HEK293 (cell line): ENCODE measurements around the gene HMSD.
"Not testable (repeated sequence)": the region's sequence is repeated elsewhere in the genome, so short reads cannot be mapped to it uniquely, and the experiment has no call there.

Source experiments
- CTCF ChIA-PET: fragments of 350-600 bp; formaldehyde crosslinking; extraction: SDS; loops from one replicate; lab custom pipeline; 2021; ENCODE audit warnings: antibody characterized with exemption; lab: Yijun Ruan, JAX
- POLR2A ChIA-PET: fragments of 300-600 bp; formaldehyde crosslinking; extraction: SDS; loops from one replicate; lab custom pipeline; 2020; ENCODE audit warnings: antibody characterized with exemption, inconsistent platforms; lab: Yijun Ruan, JAX
- H3K27ac ChIP-seq: fragments of 200-500 bp; sonication (Bioruptor generic); 2 replicates; pipeline ENCODE4 v1.5.1; 2014; ENCODE audit warnings: low read depth, low read length, control low read depth, inconsistent platforms; ENCODE audit errors: extremely low read depth
- H3K36me3 ChIP-seq, 2 experiments: fragments of 200-500 bp in 1 of 2; sonication (Bioruptor generic) in 1 of 2; 1 replicate in 1 of 2; 2 replicates in 1 of 2; pipeline ENCODE4 v1.5.1; 2014 to 2017; ENCODE audit warnings: inconsistent platforms in 2 of 2, low read length in 2 of 2; ENCODE audit not compliant: control insufficient read depth in 2 of 2, insufficient read depth in 1 of 2
- H3K4me1 ChIP-seq: fragments of 200-500 bp; sonication (Bioruptor generic); 2 replicates; pipeline ENCODE4 v1.5.1; 2014; ENCODE audit warnings: mild to moderate bottlenecking, low read length, inconsistent platforms; ENCODE audit not compliant: control insufficient read depth, insufficient read depth
- H3K4me3 ChIP-seq: 2 replicates; pipeline ENCODE4 v1.5.1; 2011; ENCODE audit warnings: low read depth, mild to moderate bottlenecking, control low read depth, low read length, moderate library complexity
- H3K9me3 ChIP-seq: fragments of 200-500 bp; sonication (Bioruptor generic); 2 replicates; pipeline ENCODE4 v1.5.1; 2014; ENCODE audit warnings: low read depth, low read length, inconsistent platforms; ENCODE audit not compliant: control insufficient read depth, insufficient read depth
- EGR2 ChIP-seq: fragments of 450-650 bp; formaldehyde crosslinking; IDR thresholded peaks from 2 replicates; pipeline ENCODE4 v1.5.1; 2016; ENCODE audit warnings: low read depth, missing biosample characterization, missing genetic modification characterization
- GLI2 ChIP-seq: fragments of 450-650 bp; formaldehyde crosslinking; IDR thresholded peaks from 2 replicates; pipeline ENCODE4; 2017; ENCODE audit warnings: missing biosample characterization, missing genetic modification characterization, low read depth, borderline replicate concordance
- GLIS1 ChIP-seq: fragments of 450-650 bp; formaldehyde crosslinking; IDR thresholded peaks from 2 replicates; pipeline ENCODE4 v1.5.1; 2016; ENCODE audit warnings: missing biosample characterization, missing genetic modification characterization
- HOXD13 ChIP-seq: sonication (generic); formaldehyde crosslinking; IDR thresholded peaks from 2 replicates; pipeline ENCODE4 v1.8.0; 2022; ENCODE audit warnings: missing genetic modification reagents, borderline replicate concordance
- KLF10 ChIP-seq: fragments of 450-650 bp; IDR thresholded peaks from 2 replicates; pipeline ENCODE4 v1.5.1; 2018; ENCODE audit warnings: missing biosample characterization, mild to moderate bottlenecking, missing genetic modification characterization
- KLF9 ChIP-seq: fragments of 450-650 bp; formaldehyde crosslinking; IDR thresholded peaks from 2 replicates; pipeline ENCODE4 v1.5.1; 2016; ENCODE audit warnings: missing biosample characterization, missing genetic modification characterization, low read depth
- OSR2 ChIP-seq: fragments of 450-650 bp; formaldehyde crosslinking; IDR thresholded peaks from 2 replicates; pipeline ENCODE4 v1.5.1; 2016; ENCODE audit warnings: missing biosample characterization, missing genetic modification characterization
- PRDM1 ChIP-seq: fragments of 450-650 bp; formaldehyde crosslinking; IDR thresholded peaks from 2 replicates; pipeline ENCODE4; 2016; ENCODE audit warnings: missing biosample characterization, missing genetic modification characterization
- TRIM28 ChIP-seq: IDR thresholded peaks from 2 replicates; pipeline ENCODE4 v1.6.1; 2011; ENCODE audit warnings: low read length, control low read depth, borderline replicate concordance
- ZBTB48 ChIP-seq: fragments of 450-650 bp; formaldehyde crosslinking; IDR thresholded peaks from 2 replicates; pipeline ENCODE4 v1.5.1; 2016; ENCODE audit warnings: missing biosample characterization, missing genetic modification characterization
- ZFP3 ChIP-seq: fragments of 450-650 bp; formaldehyde crosslinking; IDR thresholded peaks from 2 replicates; pipeline ENCODE4 v1.5.1; 2016; ENCODE audit warnings: low read depth, missing biosample characterization, missing genetic modification characterization
- ZFP41 ChIP-seq: fragments of 450-650 bp; formaldehyde crosslinking; IDR thresholded peaks from 2 replicates; pipeline ENCODE4 v1.5.1; 2016; ENCODE audit warnings: missing biosample characterization, missing genetic modification characterization, borderline replicate concordance
- ZNF155 ChIP-seq: fragments of 450-650 bp; formaldehyde crosslinking; IDR thresholded peaks from 2 replicates; pipeline ENCODE4 v1.5.1; 2016; ENCODE audit warnings: missing biosample characterization, missing genetic modification characterization
- ZNF274 ChIP-seq, 2 experiments: fragments of 200-500 bp in 1 of 2; fragments of 450-650 bp in 1 of 2; sonication (Bioruptor generic) in 1 of 2; formaldehyde crosslinking in 1 of 2; IDR thresholded peaks; 2 replicates each; pipeline versions ENCODE4 v1.5.1 to v1.6.1; 2014 to 2016; ENCODE audit warnings: borderline replicate concordance in 1 of 2, inconsistent platforms in 1 of 2, low read length in 1 of 2, missing biosample characterization in 1 of 2, missing genetic modification characterization in 1 of 2
- ZNF354C ChIP-seq: fragments of 450-650 bp; formaldehyde crosslinking; IDR thresholded peaks from 2 replicates; pipeline ENCODE4 v1.5.1; 2016; ENCODE audit warnings: missing biosample characterization, missing genetic modification characterization, low read depth, borderline replicate concordance
- ZNF391 ChIP-seq: fragments of 450-650 bp; formaldehyde crosslinking; IDR thresholded peaks from 2 replicates; pipeline ENCODE4 v1.5.1; 2016; ENCODE audit warnings: low read depth, missing biosample characterization, missing genetic modification characterization, borderline replicate concordance
- ZNF404 ChIP-seq: fragments of 450-650 bp; formaldehyde crosslinking; IDR thresholded peaks from 2 replicates; pipeline ENCODE4 v1.5.1; 2017; ENCODE audit warnings: missing biosample characterization, missing genetic modification characterization
- ZNF416 ChIP-seq: fragments of 450-650 bp; formaldehyde crosslinking; IDR thresholded peaks from 2 replicates; pipeline ENCODE4 v1.5.1; 2016; ENCODE audit warnings: missing biosample characterization, missing genetic modification characterization
- ZNF521 ChIP-seq: fragments of 450-650 bp; formaldehyde crosslinking; IDR thresholded peaks from 2 replicates; pipeline ENCODE4 v1.5.1; 2017; ENCODE audit warnings: missing biosample characterization, mild to moderate bottlenecking, missing genetic modification characterization
- ZNF558 ChIP-seq: fragments of 450-650 bp; formaldehyde crosslinking; IDR thresholded peaks from 2 replicates; pipeline ENCODE4 v1.5.1; 2016; ENCODE audit warnings: missing biosample characterization, missing genetic modification characterization
- ZNF629 ChIP-seq: fragments of 450-650 bp; formaldehyde crosslinking; IDR thresholded peaks from 2 replicates; pipeline ENCODE4 v1.5.1; 2017; ENCODE audit warnings: missing biosample characterization, missing genetic modification characterization
- ZNF658 ChIP-seq: fragments of 450-650 bp; formaldehyde crosslinking; IDR thresholded peaks from 2 replicates; pipeline ENCODE4; 2016; ENCODE audit warnings: missing biosample characterization, missing genetic modification characterization
- TF ChIP-seq, protein P1 (sequence below): fragments of 450-650 bp; formaldehyde crosslinking; IDR thresholded peaks from 2 replicates; pipeline ENCODE4 v1.5.1; 2016; ENCODE audit warnings: missing biosample characterization, missing genetic modification characterization
- TF ChIP-seq, protein P2 (sequence below): fragments of 450-650 bp; formaldehyde crosslinking; IDR thresholded peaks from 2 replicates; pipeline ENCODE4 v1.5.1; 2017; ENCODE audit warnings: missing biosample characterization, missing genetic modification characterization
- TF ChIP-seq, protein P3 (sequence below): fragments of 450-650 bp; formaldehyde crosslinking; IDR thresholded peaks from 2 replicates; pipeline ENCODE4 v1.5.1; 2016; ENCODE audit warnings: missing biosample characterization, missing genetic modification characterization, borderline replicate concordance
- TF ChIP-seq, protein P4 (sequence below): fragments of 450-650 bp; formaldehyde crosslinking; IDR thresholded peaks from 2 replicates; pipeline ENCODE4 v1.5.1; 2016; ENCODE audit warnings: missing biosample characterization, missing genetic modification characterization

The HMSD gene

DNA sequence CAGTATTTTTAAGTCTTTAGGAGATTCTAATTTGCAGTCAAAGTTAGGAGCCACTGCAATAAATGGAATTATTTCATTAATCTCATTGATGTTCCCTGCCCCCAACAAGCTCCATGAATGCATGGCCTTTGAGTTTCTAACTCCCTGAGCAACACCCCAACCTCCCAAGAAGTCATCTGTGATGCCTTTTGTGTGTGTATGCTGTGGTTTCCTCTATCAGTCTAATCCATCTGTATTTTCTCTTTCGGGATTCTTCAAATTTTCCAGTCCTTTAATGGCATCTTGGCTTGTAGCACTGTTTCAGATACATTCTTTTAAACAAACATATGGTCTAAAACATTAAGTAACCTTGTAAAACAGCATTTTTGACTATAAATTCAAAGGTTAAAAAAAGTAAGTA is 24.6 kb upstream of the HMSD start:
- Histone ChIP-seq H3K9me3 (no peaks in the 10 kb centered on the region), H3K36me3 (no peaks in the 10 kb centered on the region), H3K4me3 (no peak overlapping the region), H3K4me1 (no peaks in the 10 kb centered on the region), H3K27ac (no peak overlapping the region)
- POLR2A ChIA-PET, result no interaction called here
- no peak for TF ChIP-seq EGR2 (tag by site-specific recombination)
- TF ChIP-seq, protein P1, sequence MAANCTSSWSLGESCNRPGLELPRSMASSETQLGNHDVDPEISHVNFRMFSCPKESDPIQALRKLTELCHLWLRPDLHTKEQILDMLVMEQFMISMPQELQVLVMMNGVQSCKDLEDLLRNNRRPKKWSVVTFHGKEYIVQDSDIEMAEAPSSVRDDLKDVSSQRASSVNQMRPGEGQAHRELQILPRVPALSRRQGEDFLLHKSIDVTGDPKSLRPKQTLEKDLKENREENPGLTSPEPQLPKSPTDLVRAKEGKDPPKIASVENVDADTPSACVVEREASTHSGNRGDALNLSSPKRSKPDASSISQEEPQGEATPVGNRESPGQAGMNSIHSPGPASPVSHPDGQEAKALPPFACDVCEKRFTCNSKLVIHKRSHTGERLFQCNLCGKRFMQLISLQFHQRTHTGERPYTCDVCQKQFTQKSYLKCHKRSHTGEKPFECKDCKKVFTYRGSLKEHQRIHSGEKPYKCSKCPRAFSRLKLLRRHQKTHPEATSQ (tag by site-specific recombination), result no peak
- TF ChIP-seq OSR2, result no peak
- no peak for TF ChIP-seq KLF10 (tag by site-specific recombination)
- no peak for TF ChIP-seq GLIS1
- TF ChIP-seq, protein P2, sequence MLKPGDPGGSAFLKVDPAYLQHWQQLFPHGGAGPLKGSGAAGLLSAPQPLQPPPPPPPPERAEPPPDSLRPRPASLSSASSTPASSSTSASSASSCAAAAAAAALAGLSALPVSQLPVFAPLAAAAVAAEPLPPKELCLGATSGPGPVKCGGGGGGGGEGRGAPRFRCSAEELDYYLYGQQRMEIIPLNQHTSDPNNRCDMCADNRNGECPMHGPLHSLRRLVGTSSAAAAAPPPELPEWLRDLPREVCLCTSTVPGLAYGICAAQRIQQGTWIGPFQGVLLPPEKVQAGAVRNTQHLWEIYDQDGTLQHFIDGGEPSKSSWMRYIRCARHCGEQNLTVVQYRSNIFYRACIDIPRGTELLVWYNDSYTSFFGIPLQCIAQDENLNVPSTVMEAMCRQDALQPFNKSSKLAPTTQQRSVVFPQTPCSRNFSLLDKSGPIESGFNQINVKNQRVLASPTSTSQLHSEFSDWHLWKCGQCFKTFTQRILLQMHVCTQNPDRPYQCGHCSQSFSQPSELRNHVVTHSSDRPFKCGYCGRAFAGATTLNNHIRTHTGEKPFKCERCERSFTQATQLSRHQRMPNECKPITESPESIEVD (tag by site-specific recombination), result no peak
- TF ChIP-seq GLI2, result no peak
- no peak for TF ChIP-seq ZNF354C (tag by site-specific recombination)
- TF ChIP-seq TRIM28, result no peak
- CTCF ChIA-PET, result interaction anchor here (1.0 kb wide), 1 partner anchor 11 kb away, joined by 5 read pairs; no protein-coding TSS in a partner anchor

DNA sequence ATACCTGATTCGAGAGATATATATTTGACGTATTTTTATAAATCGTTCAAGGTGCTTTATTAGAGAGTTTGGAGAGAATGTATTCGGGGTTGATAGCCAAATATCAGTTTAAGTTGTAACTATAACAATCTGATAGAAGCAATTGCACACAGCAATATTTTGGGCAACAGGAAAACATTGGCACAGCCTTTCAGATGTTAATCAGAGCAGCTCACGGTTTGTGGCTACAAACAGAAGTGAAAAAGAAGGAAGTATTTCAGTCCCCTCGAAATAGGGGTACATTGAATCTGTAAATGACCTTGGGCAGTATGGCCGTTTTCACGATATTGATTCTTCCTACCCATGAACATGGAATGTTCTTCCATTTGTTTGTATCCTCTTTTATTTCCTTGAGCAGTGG is 20.8 kb upstream of the HMSD start:
- no peak for TF ChIP-seq ZNF391 (tag by site-specific recombination)
- no peak for TF ChIP-seq ZNF521
- no peak for TF ChIP-seq ZNF658 (tag by site-specific recombination)
- no peak for TF ChIP-seq KLF9 (tag by site-specific recombination)
- TF ChIP-seq, protein P3, sequence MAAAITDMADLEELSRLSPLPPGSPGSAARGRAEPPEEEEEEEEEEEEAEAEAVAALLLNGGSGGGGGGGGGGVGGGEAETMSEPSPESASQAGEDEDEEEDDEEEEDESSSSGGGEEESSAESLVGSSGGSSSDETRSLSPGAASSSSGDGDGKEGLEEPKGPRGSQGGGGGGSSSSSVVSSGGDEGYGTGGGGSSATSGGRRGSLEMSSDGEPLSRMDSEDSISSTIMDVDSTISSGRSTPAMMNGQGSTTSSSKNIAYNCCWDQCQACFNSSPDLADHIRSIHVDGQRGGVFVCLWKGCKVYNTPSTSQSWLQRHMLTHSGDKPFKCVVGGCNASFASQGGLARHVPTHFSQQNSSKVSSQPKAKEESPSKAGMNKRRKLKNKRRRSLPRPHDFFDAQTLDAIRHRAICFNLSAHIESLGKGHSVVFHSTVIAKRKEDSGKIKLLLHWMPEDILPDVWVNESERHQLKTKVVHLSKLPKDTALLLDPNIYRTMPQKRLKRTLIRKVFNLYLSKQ, result no peak
- TF ChIP-seq ZBTB48 (tag by site-specific recombination), result no peak
- no peak for TF ChIP-seq ZNF404
- no peak for TF ChIP-seq ZNF416 (tag by site-specific recombination)
- TF ChIP-seq ZNF274 (IDR thresholded peaks at IDR 0.05; ENCODE audit: low read length), result no peak
- TF ChIP-seq ZNF274 (tag by site-specific recombination; IDR thresholded peaks at IDR 0.05; ENCODE audit: borderline replicate concordance), result no peak
- TF ChIP-seq ZFP41 (tag by site-specific recombination), result no peak
- no peak for TF ChIP-seq HOXD13 (CRISPR knock-in tag)
- TF ChIP-seq ZNF558 (tag by site-specific recombination), result no peak
- no peak for TF ChIP-seq ZNF155 (tag by site-specific recombination)
- TF ChIP-seq, protein P4, sequence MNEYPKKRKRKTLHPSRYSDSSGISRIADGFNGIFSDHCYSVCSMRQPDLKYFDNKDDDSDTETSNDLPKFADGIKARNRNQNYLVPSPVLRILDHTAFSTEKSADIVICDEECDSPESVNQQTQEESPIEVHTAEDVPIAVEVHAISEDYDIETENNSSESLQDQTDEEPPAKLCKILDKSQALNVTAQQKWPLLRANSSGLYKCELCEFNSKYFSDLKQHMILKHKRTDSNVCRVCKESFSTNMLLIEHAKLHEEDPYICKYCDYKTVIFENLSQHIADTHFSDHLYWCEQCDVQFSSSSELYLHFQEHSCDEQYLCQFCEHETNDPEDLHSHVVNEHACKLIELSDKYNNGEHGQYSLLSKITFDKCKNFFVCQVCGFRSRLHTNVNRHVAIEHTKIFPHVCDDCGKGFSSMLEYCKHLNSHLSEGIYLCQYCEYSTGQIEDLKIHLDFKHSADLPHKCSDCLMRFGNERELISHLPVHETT, result no peak
- TF ChIP-seq PRDM1 (tag by site-specific recombination), result no peak
- TF ChIP-seq, protein P2 (tag by site-specific recombination), result no peak
- no peak for TF ChIP-seq ZNF629
- TF ChIP-seq ZFP3 (tag by site-specific recombination), result no peak
- CTCF ChIA-PET, result no interaction called here
- no peaks in the 10 kb centered on the region for H3K36me3 ChIP-seq
- H3K27ac ChIP-seq, result no peak overlapping the region
- H3K4me3 ChIP-seq, result no peak overlapping the region
- POLR2A ChIA-PET, result interaction anchor here (0.9 kb wide), 1 partner anchor 42 kb away, joined by 3 read pairs; no protein-coding TSS in a partner anchor
- no peaks in the 10 kb centered on the region for H3K9me3 ChIP-seq
- H3K4me1 ChIP-seq, result no peaks in the 10 kb centered on the region

DNA sequence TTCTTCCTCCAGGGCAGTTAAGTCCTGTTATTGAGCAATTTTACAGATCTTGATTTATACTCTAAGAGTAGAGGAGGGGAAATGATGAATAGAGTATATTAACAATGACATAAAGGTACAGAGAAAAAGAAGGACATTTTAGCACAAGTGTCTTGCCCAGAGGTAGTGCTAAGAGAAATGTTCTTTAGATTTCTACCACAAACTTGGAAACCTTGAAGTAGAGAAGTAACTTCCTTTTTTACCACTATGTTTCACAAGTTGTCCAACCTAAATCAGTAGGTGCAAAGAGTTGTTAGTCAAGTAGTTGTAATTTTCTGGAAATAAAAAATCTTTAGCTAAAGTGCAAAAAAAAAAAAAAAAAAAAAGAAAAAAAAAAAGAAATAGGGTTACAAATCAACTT is 19.7 kb upstream of the HMSD start:
- H3K4me3 ChIP-seq, H3K36me3 ChIP-seq, POLR2A ChIA-PET, H3K4me1 ChIP-seq, H3K9me3 ChIP-seq, H3K27ac ChIP-seq: not testable (repeated sequence)
- CTCF ChIA-PET, result interaction anchor here (1.0 kb wide), 1 partner anchor 81 kb away, joined by 5 read pairs; no protein-coding TSS in a partner anchor
